ENCODE measurements around the gene STAG1. TPM values are rescaled to one million over a fixed set of nuclear protein-coding genes. Genes with fewer than 3 reads are reported as not detected.
"Not testable (repeated sequence)": the region's sequence is repeated elsewhere in the genome, so short reads cannot be mapped to it uniquely, and the experiment has no call there.

The STAG1 gene
- total RNA-seq, 1 experiment from 2014 or later, result 12.3 TPM

- DNase-seq (ENCODE audit: low spot score), result no peak
Measured at GRCh38 chr3:136513367-136513766, 238.8 kb downstream of the STAG1 start.

GRCh38 chr3:136512381-136512780 is 239.8 kb downstream of the STAG1 start:
- DNase-seq (ENCODE audit: low spot score), result no peak

- no peak for DNase-seq (ENCODE audit: low spot score)
Measured at GRCh38 chr3:136505676-136506075, 246.5 kb downstream of the STAG1 start.

GRCh38 chr3:136503056-136503455 is 249.1 kb downstream of the STAG1 start:
- no peak for DNase-seq (ENCODE audit: low spot score)

GRCh38 chr3:136498919-136499447 is 253.2 kb downstream of the STAG1 start:
- DNase-seq (ENCODE audit: low spot score), result no peak

GRCh38 chr3:136495213-136495612 is 257.0 kb downstream of the STAG1 start:
- no peak for DNase-seq (ENCODE audit: low spot score)

GRCh38 chr3:136490646-136491405 is 261.4 kb downstream of the STAG1 start:
- DNase-seq (ENCODE audit: low spot score), result no peak

GRCh38 chr3:136485777-136486176 is 266.4 kb downstream of the STAG1 start:
- DNase-seq (ENCODE audit: low spot score), result no peak

- no peak for DNase-seq (ENCODE audit: low spot score)
Measured at GRCh38 chr3:136476280-136476679, 275.9 kb downstream of the STAG1 start.

GRCh38 chr3:136474876-136475275 is 277.3 kb downstream of the STAG1 start:
- not testable (repeated sequence) for DNase-seq (ENCODE audit: low spot score)

GRCh38 chr3:136473716-136474326 is 278.4 kb downstream of the STAG1 start:
- no peak for DNase-seq (ENCODE audit: low spot score)

- no peak for DNase-seq (ENCODE audit: low spot score)
Measured at GRCh38 chr3:136465296-136465695, 286.9 kb downstream of the STAG1 start.

- DNase-seq (ENCODE audit: low spot score), result no peak
Measured at GRCh38 chr3:136464502-136464901, 287.7 kb downstream of the STAG1 start.

- DNase-seq (ENCODE audit: low spot score), result no peak
Measured at GRCh38 chr3:136463170-136463569, 289.0 kb downstream of the STAG1 start.

GRCh38 chr3:136457793-136458192 is 294.4 kb downstream of the STAG1 start:
- DNase-seq (ENCODE audit: low spot score), result no peak

GRCh38 chr3:136456196-136456595 is 296.0 kb downstream of the STAG1 start:
- no peak for DNase-seq (ENCODE audit: low spot score)

- no peak for DNase-seq (ENCODE audit: low spot score)
Measured at GRCh38 chr3:136444581-136444980, 307.6 kb downstream of the STAG1 start.

GRCh38 chr3:136437043-136437442 is 315.1 kb downstream of the STAG1 start:
- DNase-seq (ENCODE audit: low spot score), result no peak

- DNase-seq (ENCODE audit: low spot score), result no peak
Measured at GRCh38 chr3:136434429-136434828, 317.7 kb downstream of the STAG1 start.

GRCh38 chr3:136432685-136433084 is 319.5 kb downstream of the STAG1 start:
- DNase-seq (ENCODE audit: low spot score), result no peak

GRCh38 chr3:136428167-136428566 is 324.0 kb downstream of the STAG1 start:
- no peak for DNase-seq (ENCODE audit: low spot score)

GRCh38 chr3:136427236-136427635 is 324.9 kb downstream of the STAG1 start:
- DNase-seq (ENCODE audit: low spot score), result no peak

GRCh38 chr3:136414476-136414875 is 337.7 kb downstream of the STAG1 start:
- no peak for DNase-seq (ENCODE audit: low spot score)

Data from HT-29 (cell line).